Fibroblast of lung (primary cell): ENCODE results near the gene CSNK1A1.

Experiments used
- EZH2 ChIP-seq: IDR thresholded peaks from 2 replicates; pipeline ENCODE4 v1.5.1; 2012; ENCODE audit warnings: low read length, control low read depth, mild to moderate bottlenecking; ENCODE audit errors: missing control alignments
- TF ChIP-seq, protein P1 (sequence below), 2 donors: IDR thresholded peaks in 1 of 2; conservative IDR thresholded peaks in 1 of 2; 1 replicate in 1 of 2; 2 replicates in 1 of 2; pipeline ENCODE4 v1.5.1; 2011 to 2012; ENCODE audit warnings: low read length in 2 of 2, control low read depth in 1 of 2, inconsistent platforms in 1 of 2, low read depth in 1 of 2, mild to moderate bottlenecking in 1 of 2

DNA sequence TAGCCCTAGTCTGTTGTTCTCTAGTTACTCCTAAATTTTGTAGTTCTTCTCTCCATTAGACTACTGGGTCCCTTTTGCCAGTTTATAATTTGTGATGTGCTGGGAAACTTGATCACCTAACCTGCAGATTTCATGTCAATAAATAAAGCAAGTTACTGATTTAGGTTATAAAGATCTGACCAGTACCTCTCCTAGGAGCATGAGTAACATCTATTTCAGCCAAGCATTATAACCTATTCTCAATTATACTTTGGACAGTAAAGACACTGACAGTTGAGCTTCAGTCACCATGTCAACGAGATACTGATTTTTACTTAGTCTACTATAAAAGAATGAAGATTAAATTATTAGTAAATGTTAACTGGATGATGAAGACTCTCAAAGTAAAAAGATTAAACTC lies 36.7 kb downstream of the CSNK1A1 start:
- TF ChIP-seq, protein P1, sequence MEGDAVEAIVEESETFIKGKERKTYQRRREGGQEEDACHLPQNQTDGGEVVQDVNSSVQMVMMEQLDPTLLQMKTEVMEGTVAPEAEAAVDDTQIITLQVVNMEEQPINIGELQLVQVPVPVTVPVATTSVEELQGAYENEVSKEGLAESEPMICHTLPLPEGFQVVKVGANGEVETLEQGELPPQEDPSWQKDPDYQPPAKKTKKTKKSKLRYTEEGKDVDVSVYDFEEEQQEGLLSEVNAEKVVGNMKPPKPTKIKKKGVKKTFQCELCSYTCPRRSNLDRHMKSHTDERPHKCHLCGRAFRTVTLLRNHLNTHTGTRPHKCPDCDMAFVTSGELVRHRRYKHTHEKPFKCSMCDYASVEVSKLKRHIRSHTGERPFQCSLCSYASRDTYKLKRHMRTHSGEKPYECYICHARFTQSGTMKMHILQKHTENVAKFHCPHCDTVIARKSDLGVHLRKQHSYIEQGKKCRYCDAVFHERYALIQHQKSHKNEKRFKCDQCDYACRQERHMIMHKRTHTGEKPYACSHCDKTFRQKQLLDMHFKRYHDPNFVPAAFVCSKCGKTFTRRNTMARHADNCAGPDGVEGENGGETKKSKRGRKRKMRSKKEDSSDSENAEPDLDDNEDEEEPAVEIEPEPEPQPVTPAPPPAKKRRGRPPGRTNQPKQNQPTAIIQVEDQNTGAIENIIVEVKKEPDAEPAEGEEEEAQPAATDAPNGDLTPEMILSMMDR (conservative IDR thresholded peaks at IDR 0.05 in 1 of 2, IDR thresholded peaks at IDR 0.05 in 1 of 2; ENCODE audit: low read depth in 1 of 2, low read length in 2 of 2): no peak
- TF ChIP-seq EZH2: no peak
